Endothelial cell of umbilical vein (primary cell): Measurements from ENCODE around the gene WARS2. TPM values are rescaled to one million over a fixed set of nuclear protein-coding genes. Genes with fewer than 3 reads are reported as not detected.

Source experiments
- BruUV-seq: library from RNA; stranded (reverse); fragments of 400-500 nt; replicated peaks from 2 replicates; lab custom pipeline; 2021; lab: Mats Ljungman, UMichigan
- CTCF ChIA-PET: fragments of 300-600, 350-600 bp; sonication (Branson Sonifier 250); formaldehyde crosslinking; loops from one replicate; lab custom pipeline; 2021; ENCODE audit warnings: antibody characterized with exemption, inconsistent platforms; lab: Charles Lee
- POLR2A ChIA-PET: fragments of 300-600, 350-600 bp; sonication (Branson Sonifier 250); formaldehyde crosslinking; loops from one replicate; lab custom pipeline; 2021; ENCODE audit warnings: antibody characterized with exemption, inconsistent platforms; lab: Charles Lee
- DNase-seq: peaks from one replicate; pipeline ENCODE4 v3.0.0-alpha.2; 2011; ENCODE audit warnings: low read depth, low spot score
- FAIRE-seq: peaks from 2 replicates; lab custom pipeline; 2011; peaks lifted over from hg19 to GRCh38; lab: Jason Lieb, UNC
- H2AFZ ChIP-seq: 2 replicates; pipeline ENCODE4 v1.6.0; 2012; ENCODE audit warnings: low read depth, low read length, control low read depth, inconsistent platforms
- H3K27ac ChIP-seq: 2 replicates; pipeline ENCODE4 v1.5.1; 2011; ENCODE audit warnings: low read depth, mild to moderate bottlenecking, control low read depth, low read length, moderate library complexity; ENCODE audit not compliant: insufficient read depth
- H3K27me3 ChIP-seq, 2 experiments: 2 replicates each; pipeline versions ENCODE4 v1.6.0 to v1.6.1; 2011; ENCODE audit warnings: low read length in 2 of 2, mixed read lengths in 1 of 2; ENCODE audit not compliant: control insufficient read depth in 2 of 2, insufficient read depth in 2 of 2
- H3K36me3 ChIP-seq, 2 experiments: 2 replicates in 1 of 2; 3 replicates in 1 of 2; pipeline ENCODE4 v1.5.1; 2011; ENCODE audit warnings: low read length in 2 of 2, mild to moderate bottlenecking in 1 of 2, moderate library complexity in 1 of 2; ENCODE audit not compliant: control insufficient read depth in 2 of 2, insufficient read depth in 2 of 2; ENCODE audit errors: extremely low read depth in 1 of 2
- H3K4me1 ChIP-seq: 3 replicates; pipeline ENCODE4 v1.5.1; 2011; ENCODE audit warnings: mild to moderate bottlenecking, low read length; ENCODE audit not compliant: control insufficient read depth, insufficient read depth; ENCODE audit errors: extremely low read depth
- H3K4me2 ChIP-seq: 2 replicates; pipeline ENCODE4 v1.6.1; 2011; ENCODE audit warnings: low read length, control low read depth, mixed read lengths; ENCODE audit not compliant: insufficient read depth
- H3K4me3 ChIP-seq, 3 experiments: fragments of 200-600 bp in 1 of 3; sonication (generic), shearing (Covaris generic) in 1 of 3; replicated peaks in 1 of 3; 2 replicates each; pipeline ENCODE4 v1.5.1; 2011 to 2016; ENCODE audit warnings: control low read depth in 3 of 3, low read length in 3 of 3, mild to moderate bottlenecking in 2 of 3, inconsistent platforms in 1 of 3, low read depth in 1 of 3, moderate library complexity in 1 of 3; ENCODE audit not compliant: insufficient read depth in 1 of 3
- H3K79me2 ChIP-seq: 2 replicates; pipeline ENCODE4 v1.6.0; 2012; ENCODE audit warnings: low read length, inconsistent platforms; ENCODE audit not compliant: control insufficient read depth, insufficient read depth
- H3K9ac ChIP-seq: replicated peaks from 2 replicates; pipeline ENCODE3; 2011; ENCODE audit warnings: low read length, control low read depth; ENCODE audit not compliant: insufficient read depth; ENCODE audit errors: extremely low read depth
- H3K9me1 ChIP-seq: replicated peaks from 3 replicates; pipeline ENCODE4 v1.6.0; 2011; ENCODE audit warnings: mild to moderate bottlenecking, low read length; ENCODE audit not compliant: control insufficient read depth, insufficient read depth; ENCODE audit errors: extremely low read depth
- H3K9me3 ChIP-seq: replicated peaks from 2 replicates; pipeline ENCODE4 v1.5.1; 2012; ENCODE audit warnings: low read length, inconsistent platforms; ENCODE audit not compliant: control insufficient read depth, insufficient read depth
- H4K20me1 ChIP-seq: replicated peaks from 2 replicates; pipeline ENCODE3; 2011; ENCODE audit warnings: mild to moderate bottlenecking, low read length; ENCODE audit not compliant: control insufficient read depth, insufficient read depth; ENCODE audit errors: extremely low read depth
- EZH2 ChIP-seq: IDR thresholded peaks from 2 replicates; pipeline ENCODE4 v1.6.1; 2012; ENCODE audit warnings: borderline replicate concordance, low read depth, mild to moderate bottlenecking, moderate library complexity, low read length, inconsistent platforms; ENCODE audit not compliant: severe bottlenecking
- FOS ChIP-seq: IDR thresholded peaks from 2 replicates; pipeline ENCODE4 v1.6.1; 2011; ENCODE audit warnings: mild to moderate bottlenecking, low read length, moderate library complexity, borderline replicate concordance; ENCODE audit not compliant: insufficient read depth
- GATA2 ChIP-seq: IDR thresholded peaks from 2 replicates; pipeline ENCODE4 v1.7.0; 2011; ENCODE audit warnings: low read depth, mild to moderate bottlenecking, moderate library complexity, mixed read lengths, low read length; ENCODE audit not compliant: insufficient read length, insufficient read depth
- JUN ChIP-seq: IDR thresholded peaks from 2 replicates; pipeline ENCODE4 v1.6.1; 2011; ENCODE audit warnings: borderline replicate concordance, low read depth; ENCODE audit not compliant: insufficient read length, insufficient read depth
- MYC ChIP-seq: IDR thresholded peaks from one replicate; pipeline ENCODE4 v1.6.1; 2011; ENCODE audit warnings: mild to moderate bottlenecking, low read depth, low read length
- POLR2A ChIP-seq: IDR thresholded peaks from 2 replicates; pipeline ENCODE4 v1.6.1; 2012; ENCODE audit warnings: low read depth, mild to moderate bottlenecking, control low read depth, low read length
- POLR2AphosphoS5 ChIP-seq: IDR thresholded peaks from 2 replicates; pipeline ENCODE4 v1.6.1; 2012; ENCODE audit warnings: low read depth, mild to moderate bottlenecking, control low read depth, low read length, moderate library complexity; ENCODE audit not compliant: insufficient read depth
- dilution Hi-C: fragments of 300-500 bp; cut with MboI; formaldehyde crosslinking; loops from one replicate; pipeline ENCODE4 v1.15.0; 2019; ENCODE audit warnings: low sequenced_read_pairs; ENCODE audit not compliant: extremely low pct_ligation_motif_present
- intact Hi-C: fragments of 100-400 bp; cut with micrococcal nuclease; formaldehyde crosslinking; loops from one replicate; pipeline ENCODE4 v1.10.0; 2022
- polyA plus RNA-seq, 4 experiments: library from polyadenylated mRNA; depleted of rRNA in 3 of 4; stranded (reverse) in 3 of 4; unstranded in 1 of 4; fragments of >200 nt; gene quantifications; 2 replicates each; pipeline versions ENCODE4 v1.2.1 to v1.2.3, GENCODE V29; 2011 to 2012; ENCODE audit warnings: missing spikeins in 1 of 4
- total RNA-seq: library from RNA; stranded (reverse); gene quantifications from 2 replicates; pipeline ENCODE4 v1.2.3, GENCODE V29; 2021
- TF ChIP-seq, protein P1 (sequence below): IDR thresholded peaks from 2 replicates; pipeline ENCODE4 v1.6.1; 2011; ENCODE audit not compliant: insufficient read depth, insufficient read length
- TF ChIP-seq, protein P2 (sequence below), 2 donors: IDR thresholded peaks; 1 replicate in 1 of 2; 2 replicates in 1 of 2; pipeline ENCODE4 v1.5.1; 2011; ENCODE audit warnings: low read length in 2 of 2, mild to moderate bottlenecking in 2 of 2, moderate library complexity in 2 of 2, control low read depth in 1 of 2, inconsistent platforms in 1 of 2, low read depth in 1 of 2; ENCODE audit not compliant: insufficient read depth in 1 of 2; ENCODE audit errors: extremely low read depth in 1 of 2

Gene WARS2
- total and polyA plus RNA-seq, 2 donors (not counting 3 experiments of a cell fraction or from before 2014, with no cell fraction given) = 5.9 to 11.8 TPM

DNA sequence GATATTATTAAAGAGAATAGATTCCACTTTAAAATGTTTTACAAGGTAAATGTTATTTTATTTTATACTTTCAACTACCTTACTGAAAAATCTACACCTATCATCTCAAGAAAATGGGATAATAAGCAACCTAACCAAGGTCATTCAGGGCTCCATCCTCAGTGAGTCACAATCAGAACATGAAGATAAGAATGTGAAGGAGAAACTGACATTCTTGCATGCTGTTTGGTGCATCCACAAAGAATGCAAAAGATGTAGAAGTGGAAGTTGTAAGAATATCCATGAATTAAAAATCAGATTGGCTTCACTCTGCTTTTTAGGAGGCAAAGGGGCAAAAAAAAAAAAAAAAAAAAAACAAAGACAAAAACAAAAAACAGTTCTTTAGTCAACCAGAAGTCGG is 6.5 kb downstream of the WARS2 start:
- dilution Hi-C loops = no loop called here
- intact Hi-C loops = no loop called here
- no peaks in the 10 kb centered on the region for H3K79me2 ChIP-seq
- FAIRE-seq (no peak), DNase-seq (no peak)
- no peaks in the 10 kb centered on the region for H3K27me3 ChIP-seq
- TF ChIP-seq, protein P1, sequence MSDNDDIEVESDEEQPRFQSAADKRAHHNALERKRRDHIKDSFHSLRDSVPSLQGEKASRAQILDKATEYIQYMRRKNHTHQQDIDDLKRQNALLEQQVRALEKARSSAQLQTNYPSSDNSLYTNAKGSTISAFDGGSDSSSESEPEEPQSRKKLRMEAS = no peak
- TF ChIP-seq JUN (no peak), POLR2A (no peak), FOS (no peak), MYC (no peak), GATA2 (no peak), POLR2AphosphoS5 (no peak), EZH2 (no peak)
- TF ChIP-seq, protein P2, sequence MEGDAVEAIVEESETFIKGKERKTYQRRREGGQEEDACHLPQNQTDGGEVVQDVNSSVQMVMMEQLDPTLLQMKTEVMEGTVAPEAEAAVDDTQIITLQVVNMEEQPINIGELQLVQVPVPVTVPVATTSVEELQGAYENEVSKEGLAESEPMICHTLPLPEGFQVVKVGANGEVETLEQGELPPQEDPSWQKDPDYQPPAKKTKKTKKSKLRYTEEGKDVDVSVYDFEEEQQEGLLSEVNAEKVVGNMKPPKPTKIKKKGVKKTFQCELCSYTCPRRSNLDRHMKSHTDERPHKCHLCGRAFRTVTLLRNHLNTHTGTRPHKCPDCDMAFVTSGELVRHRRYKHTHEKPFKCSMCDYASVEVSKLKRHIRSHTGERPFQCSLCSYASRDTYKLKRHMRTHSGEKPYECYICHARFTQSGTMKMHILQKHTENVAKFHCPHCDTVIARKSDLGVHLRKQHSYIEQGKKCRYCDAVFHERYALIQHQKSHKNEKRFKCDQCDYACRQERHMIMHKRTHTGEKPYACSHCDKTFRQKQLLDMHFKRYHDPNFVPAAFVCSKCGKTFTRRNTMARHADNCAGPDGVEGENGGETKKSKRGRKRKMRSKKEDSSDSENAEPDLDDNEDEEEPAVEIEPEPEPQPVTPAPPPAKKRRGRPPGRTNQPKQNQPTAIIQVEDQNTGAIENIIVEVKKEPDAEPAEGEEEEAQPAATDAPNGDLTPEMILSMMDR (IDR thresholded peaks at IDR 0.05; ENCODE audit: extremely low read depth in 1 of 2, insufficient read depth in 1 of 2, low read depth in 1 of 2, low read length in 2 of 2) = no peak
- H3K27ac ChIP-seq = no peak overlapping the region
- ChIA-PET POLR2A (interaction anchor here (0.6 kb wide), 1 partner anchor 18 kb away, joined by 3 read pairs; no protein-coding TSS in a partner anchor), CTCF (interaction anchor here (0.6 to 1.5 kb wide), 3 partner anchors 8 to 137 kb away, joined by 3 to 4 read pairs (median 3); no protein-coding TSS in a partner anchor)
- H3K4me3 ChIP-seq = no peak overlapping the region
- no peaks in the 10 kb centered on the region for H3K4me1 ChIP-seq
- BruUV-seq = no TSS peak
- no peaks in the 10 kb centered on the region for H3K9me3 ChIP-seq
- H3K9ac ChIP-seq = no peak overlapping the region
- no peak overlapping the region for H3K4me2 ChIP-seq
- H2AFZ ChIP-seq = no peak overlapping the region
- no peaks in the 10 kb centered on the region for H3K9me1 ChIP-seq
- no peaks in the 10 kb centered on the region for H4K20me1 ChIP-seq
- H3K36me3 ChIP-seq = no peaks in the 10 kb centered on the region
